Activated T-helper 17 cell treated with anti-CD3 and anti-CD28 coated beads, Interleukin-2, amount 50 U/mL, for 72 hours (primary cell): ENCODE measurements around the gene ZNF521. TPM values are rescaled to one million over a fixed set of nuclear protein-coding genes. Genes with fewer than 3 reads are reported as not detected.

Experiments used
- ATAC-seq: fragments of 150-1000 bp; cut with Tn5 transposase; replicated peaks from 2 replicates; pipeline ENCODE4 v1.10.0; 2021; ENCODE audit warnings: mild to moderate bottlenecking, moderate library complexity
- H3K27ac Mint-ChIP-seq: one replicate; pipeline ENCODE4 v1.8.0; 2022; ENCODE audit warnings: mixed read lengths
- H3K27me3 Mint-ChIP-seq: one replicate; pipeline ENCODE4 v1.8.0; 2022; ENCODE audit warnings: mixed read lengths
- H3K36me3 Mint-ChIP-seq: one replicate; pipeline ENCODE4 v1.8.0; 2022; ENCODE audit warnings: low read depth, mild to moderate bottlenecking, mixed read lengths
- H3K4me1 Mint-ChIP-seq: one replicate; pipeline ENCODE4 v1.8.0; 2022; ENCODE audit warnings: mixed read lengths
- H3K4me3 Mint-ChIP-seq: one replicate; pipeline ENCODE4 v1.8.0; 2022; ENCODE audit warnings: mild to moderate bottlenecking, mixed read lengths
- H3K9me3 Mint-ChIP-seq: one replicate; pipeline ENCODE4 v1.8.0; 2022; ENCODE audit warnings: mixed read lengths
- total RNA-seq, 2 donors: library from RNA; stranded (reverse); gene quantifications; one replicate each; pipeline ENCODE4 v1.2.3, GENCODE V29; 2022

Gene ZNF521
- total RNA-seq, 2 donors from 2014 or later: not detected

DNA sequence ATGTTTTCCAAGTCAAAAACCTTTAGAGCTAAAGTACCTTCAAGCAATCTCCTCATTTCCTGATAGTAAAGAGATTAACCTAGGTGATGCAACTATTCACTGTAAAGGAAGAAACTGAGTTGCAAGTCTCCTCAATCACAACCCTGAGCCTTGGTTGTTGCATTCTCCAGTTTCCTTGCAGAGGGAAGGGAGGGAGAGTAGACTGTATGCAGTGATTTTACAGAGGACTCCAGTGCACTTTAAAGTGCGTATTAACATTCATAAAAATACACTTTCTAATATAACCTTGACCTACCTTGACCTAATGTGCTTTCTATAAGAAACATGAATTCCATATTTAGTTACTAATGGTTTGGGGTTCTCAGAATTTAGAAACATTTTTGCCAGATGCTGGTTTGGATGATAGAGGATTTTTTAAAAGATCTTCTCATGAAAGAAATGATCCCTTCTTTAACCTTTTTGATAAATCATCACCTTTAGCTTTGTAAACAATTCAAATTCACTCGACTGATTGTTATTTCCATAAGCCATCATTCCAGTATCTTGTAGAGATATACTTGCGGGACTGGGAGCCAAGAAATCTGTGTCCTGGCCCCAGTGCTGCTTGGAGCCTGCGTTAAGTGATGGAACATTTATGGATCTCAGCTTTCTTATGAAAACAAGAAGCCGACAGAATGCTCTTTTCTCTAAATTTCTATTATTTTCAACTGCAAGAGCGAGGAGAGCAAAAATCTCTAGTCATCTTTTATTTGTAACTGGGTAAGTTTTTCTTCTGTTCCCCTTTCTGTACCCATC lies 228.3 kb downstream of the ZNF521 start:
- H3K36me3 Mint-ChIP-seq: no peaks in the 10 kb centered on the region
- no peak overlapping the region for H3K27ac Mint-ChIP-seq
- H3K27me3 Mint-ChIP-seq: peaks cover 3% of the 10 kb centered on the region
- no peaks in the 10 kb centered on the region for H3K4me1 Mint-ChIP-seq
- no peak overlapping the region for H3K4me3 Mint-ChIP-seq
- peaks cover 1% of the 10 kb centered on the region for H3K9me3 Mint-ChIP-seq
- ATAC-seq: no peak

DNA sequence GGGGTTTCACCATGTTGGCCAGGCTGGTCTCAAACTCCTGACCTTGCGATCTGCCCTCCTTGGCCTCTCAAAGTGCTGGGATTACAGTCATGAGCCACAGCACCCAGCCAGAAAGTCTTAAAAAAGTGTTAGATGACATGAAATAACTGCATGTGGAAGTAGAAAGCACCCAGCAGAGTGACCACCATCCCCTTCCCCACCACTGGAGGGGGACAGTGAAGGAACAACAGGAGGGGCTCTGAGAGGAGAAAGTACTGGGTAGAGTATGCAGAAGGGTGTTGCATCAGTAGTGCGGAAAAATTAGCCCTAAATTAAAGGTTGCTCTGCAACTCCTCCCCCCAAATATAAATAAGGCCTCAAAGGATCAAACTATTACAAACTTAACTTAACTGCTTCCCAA lies 230.5 kb downstream of the ZNF521 start:
- no peak overlapping the region for H3K4me3 Mint-ChIP-seq
- H3K9me3 Mint-ChIP-seq: peaks cover 7% of the 10 kb centered on the region
- ATAC-seq: no peak
- no peaks in the 10 kb centered on the region for H3K4me1 Mint-ChIP-seq
- no peaks in the 10 kb centered on the region for H3K36me3 Mint-ChIP-seq
- H3K27ac Mint-ChIP-seq: no peak overlapping the region
- H3K27me3 Mint-ChIP-seq: peaks cover 5% of the 10 kb centered on the region

DNA sequence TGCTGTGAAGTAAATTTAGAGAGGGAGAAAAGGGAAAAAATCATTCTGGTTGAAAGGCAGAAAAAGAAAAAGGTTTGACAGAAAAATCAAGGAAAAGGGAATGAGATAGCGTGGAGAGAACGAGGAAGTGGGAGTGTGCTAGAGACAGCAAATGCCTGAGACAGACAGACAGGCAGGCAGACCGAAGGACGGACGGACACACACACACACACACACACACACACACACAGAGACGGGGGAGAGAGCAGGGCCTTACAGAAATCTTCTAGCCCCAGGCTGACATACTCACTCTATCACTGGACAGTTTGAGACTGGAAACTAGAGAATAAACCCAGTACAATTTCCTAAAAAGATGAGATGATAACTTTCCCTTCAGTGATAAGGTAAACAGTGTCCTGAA lies 238.4 kb downstream of the ZNF521 start:
- H3K36me3 Mint-ChIP-seq: no peaks in the 10 kb centered on the region
- H3K27me3 Mint-ChIP-seq: peaks cover 7% of the 10 kb centered on the region
- H3K4me1 Mint-ChIP-seq: no peaks in the 10 kb centered on the region
- H3K27ac Mint-ChIP-seq: no peak overlapping the region
- H3K4me3 Mint-ChIP-seq: no peak overlapping the region
- H3K9me3 Mint-ChIP-seq: peaks cover 8% of the 10 kb centered on the region
- no peak for ATAC-seq

DNA sequence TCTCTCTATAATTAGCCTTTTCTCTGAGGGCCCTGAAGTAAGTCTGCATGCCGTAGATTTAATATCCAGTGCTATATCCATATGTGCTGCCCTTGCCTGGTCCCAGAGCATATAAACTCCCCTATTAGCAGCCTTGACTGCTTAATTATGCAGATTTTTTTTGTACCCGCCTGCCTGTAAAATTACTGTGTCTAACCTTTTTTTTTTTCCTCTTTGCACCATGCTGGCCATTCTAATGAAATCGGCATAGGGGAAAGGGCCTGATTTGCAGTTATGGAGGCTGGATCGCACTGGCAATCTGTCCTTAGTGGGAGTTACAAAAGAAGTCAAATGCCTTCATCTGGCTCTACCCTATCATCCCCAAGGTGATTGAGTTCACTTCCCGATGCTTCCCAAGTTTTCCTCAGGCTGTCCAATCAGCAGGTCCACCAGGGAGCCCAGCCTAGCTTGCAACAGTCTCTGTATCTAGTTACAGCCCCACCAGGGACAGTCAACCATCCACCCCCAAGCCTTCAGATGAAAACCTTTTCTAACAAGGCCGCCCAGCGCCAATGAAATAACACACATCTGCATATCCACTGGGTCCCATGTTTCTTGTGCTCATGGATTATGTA lies 239.0 kb downstream of the ZNF521 start:
- peaks cover 6% of the 10 kb centered on the region for H3K9me3 Mint-ChIP-seq
- peaks cover 6% of the 10 kb centered on the region for H3K27me3 Mint-ChIP-seq
- no peak overlapping the region for H3K27ac Mint-ChIP-seq
- no peaks in the 10 kb centered on the region for H3K4me1 Mint-ChIP-seq
- no peak overlapping the region for H3K4me3 Mint-ChIP-seq
- H3K36me3 Mint-ChIP-seq: no peaks in the 10 kb centered on the region
- no peak for ATAC-seq

DNA sequence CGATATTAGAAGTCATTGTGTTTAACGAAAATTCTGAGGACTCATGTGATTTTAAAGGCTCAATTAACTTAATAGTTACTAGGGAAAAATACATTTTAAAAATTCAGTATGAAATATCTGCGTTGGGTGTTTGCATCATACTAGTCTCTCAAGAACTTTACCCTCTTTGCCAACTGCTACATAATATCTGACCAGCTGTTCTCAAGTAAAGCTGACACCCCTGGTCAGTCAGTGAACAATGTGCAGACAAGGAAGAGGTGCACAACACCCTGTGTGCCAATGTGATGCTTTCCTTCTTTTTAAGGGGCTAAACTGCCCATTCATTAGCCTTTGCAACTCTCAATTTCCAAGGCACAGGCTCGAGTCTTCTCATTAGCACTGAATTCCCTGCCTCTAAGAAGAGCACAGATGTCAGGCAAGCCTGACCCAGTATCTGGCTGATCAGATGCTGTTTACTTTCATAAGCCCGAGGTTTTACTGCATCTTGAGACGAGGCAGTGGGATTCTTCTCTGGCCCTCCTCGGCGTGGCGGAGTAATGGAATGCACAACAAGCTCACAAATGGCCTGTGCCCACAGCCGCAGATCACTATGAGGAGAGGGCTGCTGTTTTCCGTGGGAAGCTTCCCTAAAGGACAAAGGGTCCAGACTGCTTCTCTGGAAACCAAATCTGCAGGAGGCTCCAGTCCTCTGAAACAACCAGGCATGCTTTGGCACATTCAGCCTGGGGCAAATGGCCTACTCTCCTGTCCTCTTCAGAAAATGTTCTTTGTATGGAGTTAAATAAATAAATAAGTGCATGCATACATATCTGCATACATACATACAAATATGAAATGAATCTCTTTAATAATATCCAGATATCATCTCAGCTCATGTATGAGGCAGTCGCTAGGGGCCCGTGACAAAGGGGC lies 240.3 kb downstream of the ZNF521 start:
- peaks cover 5% of the 10 kb centered on the region for H3K27me3 Mint-ChIP-seq
- no peaks in the 10 kb centered on the region for H3K4me1 Mint-ChIP-seq
- H3K9me3 Mint-ChIP-seq: peaks cover 4% of the 10 kb centered on the region
- H3K4me3 Mint-ChIP-seq: no peak overlapping the region
- ATAC-seq: no peak
- H3K27ac Mint-ChIP-seq: no peak overlapping the region
- H3K36me3 Mint-ChIP-seq: no peaks in the 10 kb centered on the region

DNA sequence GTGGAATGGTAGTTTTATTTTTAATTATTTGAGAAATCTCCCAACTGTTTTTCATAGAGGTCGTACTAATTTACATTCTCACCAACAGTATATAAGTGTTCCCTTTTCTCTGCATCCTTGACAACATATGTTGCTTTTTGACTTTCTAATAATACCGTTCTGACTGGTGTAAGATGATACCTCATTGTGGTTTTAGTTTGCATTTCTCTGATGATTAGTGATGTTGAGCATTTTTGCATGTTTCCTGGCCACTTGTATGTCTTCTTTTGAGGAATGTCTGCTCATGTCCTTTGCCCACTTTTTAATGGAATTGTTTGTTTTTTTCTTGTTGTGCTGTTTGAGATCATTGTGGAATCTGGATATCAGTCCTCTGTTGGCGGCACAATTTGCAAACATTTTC lies 242.5 kb downstream of the ZNF521 start:
- Mint-ChIP-seq H3K27ac (no peak overlapping the region), H3K27me3 (peaks cover 5% of the 10 kb centered on the region), H3K9me3 (no peaks in the 10 kb centered on the region), H3K4me3 (no peak overlapping the region), H3K4me1 (no peaks in the 10 kb centered on the region), H3K36me3 (no peaks in the 10 kb centered on the region)
- ATAC-seq: no peak

DNA sequence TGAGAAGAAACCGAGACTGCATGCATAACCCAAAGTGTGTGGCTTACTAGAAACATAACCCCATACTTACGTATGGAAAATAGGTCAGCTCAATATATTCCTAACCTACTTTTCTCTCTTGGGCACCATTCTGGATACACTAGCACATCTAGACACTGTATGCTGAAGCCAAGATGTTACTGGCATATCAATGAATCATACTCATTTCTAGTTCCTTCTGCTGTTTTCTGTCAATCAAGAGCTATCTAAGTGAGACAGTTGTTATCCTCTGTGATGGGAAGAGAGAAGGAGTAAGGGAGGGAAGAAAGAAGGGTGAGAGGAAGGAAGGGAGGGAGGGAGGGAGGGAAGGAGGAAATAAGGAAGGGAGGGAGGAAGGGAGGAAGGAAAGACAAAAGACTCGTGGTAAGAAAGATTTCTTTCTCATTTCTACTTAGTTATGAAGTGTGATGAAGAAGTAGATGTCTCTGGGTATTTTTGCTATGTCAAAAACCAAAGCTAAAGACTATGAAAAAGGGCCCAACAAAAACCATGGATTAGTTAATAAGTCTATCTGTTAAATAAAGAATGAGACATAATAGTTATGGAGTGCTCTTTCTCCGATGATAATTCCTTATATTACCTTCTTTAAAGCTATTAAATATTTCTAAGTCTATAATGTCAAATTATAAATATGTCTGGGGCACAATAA lies 248.4 kb downstream of the ZNF521 start:
- H3K4me3 Mint-ChIP-seq: no peak overlapping the region
- H3K36me3 Mint-ChIP-seq: no peaks in the 10 kb centered on the region
- ATAC-seq: no peak
- no peaks in the 10 kb centered on the region for H3K9me3 Mint-ChIP-seq
- H3K27ac Mint-ChIP-seq: no peak overlapping the region
- no peaks in the 10 kb centered on the region for H3K27me3 Mint-ChIP-seq
- H3K4me1 Mint-ChIP-seq: no peaks in the 10 kb centered on the region

DNA sequence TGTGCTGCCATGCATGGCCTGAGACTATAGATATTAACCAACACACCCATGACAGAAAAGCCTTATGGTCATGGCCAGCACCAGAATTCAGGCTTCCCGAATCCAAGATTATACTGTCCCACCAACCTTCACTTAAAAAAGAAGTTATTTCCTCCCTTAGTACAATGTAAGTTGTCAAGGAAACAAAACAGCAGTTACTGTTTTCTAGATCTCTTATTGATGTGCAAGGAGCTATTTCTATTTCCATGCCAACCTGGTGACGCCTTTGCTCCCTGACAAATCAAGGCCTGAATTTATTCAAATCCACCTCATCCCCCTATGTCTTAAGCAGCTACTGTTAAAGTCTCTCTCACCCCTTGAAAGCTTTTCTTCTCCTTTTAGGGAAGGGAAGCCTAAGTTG lies 249.3 kb downstream of the ZNF521 start:
- no peak overlapping the region for H3K27ac Mint-ChIP-seq
- no peaks in the 10 kb centered on the region for H3K4me1 Mint-ChIP-seq
- no peaks in the 10 kb centered on the region for H3K9me3 Mint-ChIP-seq
- no peaks in the 10 kb centered on the region for H3K36me3 Mint-ChIP-seq
- no peak overlapping the region for H3K4me3 Mint-ChIP-seq
- no peak for ATAC-seq
- no peaks in the 10 kb centered on the region for H3K27me3 Mint-ChIP-seq

DNA sequence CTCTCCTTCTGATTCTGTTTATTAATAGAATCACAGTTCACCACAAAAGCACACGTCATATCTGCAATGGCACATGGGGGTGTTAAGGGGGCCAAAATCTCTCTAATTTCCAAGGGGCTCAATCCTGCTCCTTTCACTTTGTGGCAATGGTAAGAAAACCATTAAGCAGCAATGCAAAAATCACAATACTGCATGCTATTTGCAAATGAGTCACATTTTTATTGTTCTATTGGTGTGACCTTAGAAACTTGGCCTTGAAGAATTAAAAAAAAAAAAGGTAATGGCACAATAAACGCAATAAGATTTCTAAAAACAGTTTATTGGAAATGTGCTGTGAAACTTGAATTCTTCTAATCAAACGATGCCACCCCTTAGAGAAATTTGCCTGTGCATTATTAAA lies 251.5 kb downstream of the ZNF521 start:
- H3K27me3 Mint-ChIP-seq: no peaks in the 10 kb centered on the region
- ATAC-seq: no peak
- H3K4me3 Mint-ChIP-seq: no peak overlapping the region
- H3K9me3 Mint-ChIP-seq: no peaks in the 10 kb centered on the region
- H3K36me3 Mint-ChIP-seq: no peaks in the 10 kb centered on the region
- H3K4me1 Mint-ChIP-seq: no peaks in the 10 kb centered on the region
- H3K27ac Mint-ChIP-seq: no peak overlapping the region

DNA sequence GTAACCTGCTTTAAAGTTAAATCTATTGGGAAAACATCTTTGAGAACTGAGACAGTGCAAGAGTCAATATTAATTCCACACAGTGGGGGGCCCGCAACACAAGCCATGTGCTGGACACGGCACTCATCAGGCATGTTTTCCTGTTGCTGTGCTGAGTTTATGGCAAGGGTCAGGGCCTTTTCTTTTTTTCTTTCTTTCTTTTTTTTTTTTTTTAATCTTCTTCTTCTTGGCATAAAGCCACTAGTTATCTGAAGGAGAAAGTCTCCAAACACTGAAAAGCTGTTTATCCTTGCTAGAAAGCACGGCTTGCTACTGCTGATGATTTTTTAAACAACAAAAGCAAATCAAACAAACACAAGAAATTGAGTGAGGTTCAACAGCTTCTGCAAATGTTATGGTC lies 252.1 kb downstream of the ZNF521 start:
- H3K4me3 Mint-ChIP-seq: no peak overlapping the region
- ATAC-seq: no peak

DNA sequence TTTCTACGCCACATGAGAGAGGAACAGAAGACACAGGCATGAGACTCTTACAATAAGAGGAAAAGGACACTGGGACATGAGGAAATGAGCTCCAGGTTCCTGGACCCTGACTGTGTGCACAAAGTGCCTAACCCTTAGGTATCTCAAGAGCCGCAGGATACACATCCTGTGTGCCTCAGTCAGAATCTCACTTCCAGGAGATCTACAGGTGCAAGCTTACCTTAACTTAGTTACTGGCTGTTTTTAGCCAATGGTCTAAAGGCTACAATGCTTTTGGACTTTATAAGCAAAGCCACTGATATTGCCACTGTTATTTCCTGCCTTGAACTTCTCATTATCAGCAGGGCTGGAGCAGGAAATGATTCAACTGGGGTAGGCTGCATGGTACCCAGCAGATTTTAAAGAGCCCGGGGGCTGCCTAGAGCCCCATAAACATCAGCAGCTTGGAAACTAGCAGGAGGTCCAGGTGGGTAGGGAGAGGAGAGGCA lies 254.4 kb downstream of the ZNF521 start:
- Mint-ChIP-seq H3K36me3 (no peaks in the 10 kb centered on the region), H3K4me1 (no peaks in the 10 kb centered on the region), H3K27ac (no peak overlapping the region), H3K27me3 (no peaks in the 10 kb centered on the region), H3K4me3 (no peak overlapping the region), H3K9me3 (no peaks in the 10 kb centered on the region)
- no peak for ATAC-seq

More for the DNA sequence above, 252.1 kb downstream of the ZNF521 start:
- no peaks in the 10 kb centered on the region for H3K9me3 Mint-ChIP-seq
- H3K27ac Mint-ChIP-seq: no peak overlapping the region
- no peaks in the 10 kb centered on the region for H3K27me3 Mint-ChIP-seq
- no peaks in the 10 kb centered on the region for H3K4me1 Mint-ChIP-seq
- H3K36me3 Mint-ChIP-seq: no peaks in the 10 kb centered on the region

DNA sequence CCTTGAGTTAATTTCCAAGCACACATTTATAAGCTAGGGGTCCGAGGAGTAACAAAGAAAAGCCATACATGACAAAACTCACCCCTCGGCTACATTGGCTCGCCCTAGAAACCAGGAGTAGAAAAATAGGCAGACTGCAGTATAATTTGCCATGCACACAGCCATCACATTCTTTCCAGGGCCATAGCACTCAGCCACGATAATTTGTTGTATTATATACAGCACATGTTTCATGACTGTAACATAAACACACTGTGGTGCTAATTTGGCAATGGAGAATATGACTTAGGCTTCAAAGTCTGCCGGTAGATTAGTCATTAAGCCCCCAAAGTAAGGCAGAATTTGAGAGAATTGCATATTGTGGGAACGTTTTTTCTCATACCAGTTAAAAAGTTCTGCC lies 254.9 kb downstream of the ZNF521 start:
- H3K36me3 Mint-ChIP-seq: no peaks in the 10 kb centered on the region
- H3K27me3 Mint-ChIP-seq: no peaks in the 10 kb centered on the region
- H3K9me3 Mint-ChIP-seq: no peaks in the 10 kb centered on the region
- H3K4me1 Mint-ChIP-seq: no peaks in the 10 kb centered on the region
- ATAC-seq: no peak
- H3K4me3 Mint-ChIP-seq: no peak overlapping the region
- no peak overlapping the region for H3K27ac Mint-ChIP-seq

DNA sequence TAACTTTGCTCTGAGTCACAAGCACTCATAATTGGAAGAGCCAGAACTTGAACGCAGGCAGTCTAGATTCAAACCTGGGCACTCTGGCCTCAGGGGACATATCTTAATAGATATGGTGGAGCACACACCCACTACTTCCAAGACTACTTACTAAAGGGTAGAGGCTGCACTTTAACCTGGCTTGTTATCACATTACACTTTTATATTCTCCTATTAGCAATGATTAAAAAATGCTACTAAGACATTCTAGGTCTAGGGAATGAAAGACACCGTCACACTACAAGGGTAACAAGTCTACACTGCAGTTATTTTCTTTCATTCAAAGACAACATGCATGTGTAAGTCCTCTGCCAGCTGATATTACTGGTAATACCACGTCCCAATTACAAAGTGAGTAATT lies 258.8 kb downstream of the ZNF521 start:
- no peak for ATAC-seq
- no peaks in the 10 kb centered on the region for H3K9me3 Mint-ChIP-seq
- H3K36me3 Mint-ChIP-seq: no peaks in the 10 kb centered on the region
- H3K27ac Mint-ChIP-seq: no peak overlapping the region
- H3K4me3 Mint-ChIP-seq: no peak overlapping the region
- no peaks in the 10 kb centered on the region for H3K27me3 Mint-ChIP-seq
- no peaks in the 10 kb centered on the region for H3K4me1 Mint-ChIP-seq

DNA sequence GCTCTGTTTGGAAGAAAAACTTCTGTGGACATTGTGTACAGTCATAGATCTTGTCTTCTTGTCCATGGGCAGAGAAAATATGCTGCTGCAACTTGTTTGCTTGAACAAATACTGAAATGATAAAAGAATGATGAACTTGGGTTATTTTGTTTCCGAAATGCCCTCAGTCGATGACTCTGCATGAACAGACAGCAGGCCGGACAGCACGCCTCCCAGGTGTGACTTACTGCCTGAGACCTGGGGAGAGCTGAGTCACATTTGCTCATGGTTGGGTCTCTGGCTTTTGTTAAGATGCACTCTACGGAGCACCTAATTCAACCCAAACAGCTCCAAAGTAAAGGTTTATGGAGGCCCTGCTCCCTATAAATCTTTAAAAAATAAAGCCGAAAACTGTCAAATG lies 262.5 kb downstream of the ZNF521 start:
- no peaks in the 10 kb centered on the region for H3K36me3 Mint-ChIP-seq
- H3K4me1 Mint-ChIP-seq: no peaks in the 10 kb centered on the region
- H3K27ac Mint-ChIP-seq: no peak overlapping the region
- H3K9me3 Mint-ChIP-seq: no peaks in the 10 kb centered on the region
- H3K27me3 Mint-ChIP-seq: no peaks in the 10 kb centered on the region
- ATAC-seq: no peak
- no peak overlapping the region for H3K4me3 Mint-ChIP-seq
